ENCODE measurements around the gene RPS6KC1. TPM values are rescaled to one million over a fixed set of nuclear protein-coding genes. Genes with fewer than 3 reads are reported as not detected.

RPS6KC1 gene
- total and polyA plus RNA-seq, 2 donors (not counting 3 experiments of a cell fraction or from before 2014, with no cell fraction given), result 5.1 to 18.6 TPM

DNA sequence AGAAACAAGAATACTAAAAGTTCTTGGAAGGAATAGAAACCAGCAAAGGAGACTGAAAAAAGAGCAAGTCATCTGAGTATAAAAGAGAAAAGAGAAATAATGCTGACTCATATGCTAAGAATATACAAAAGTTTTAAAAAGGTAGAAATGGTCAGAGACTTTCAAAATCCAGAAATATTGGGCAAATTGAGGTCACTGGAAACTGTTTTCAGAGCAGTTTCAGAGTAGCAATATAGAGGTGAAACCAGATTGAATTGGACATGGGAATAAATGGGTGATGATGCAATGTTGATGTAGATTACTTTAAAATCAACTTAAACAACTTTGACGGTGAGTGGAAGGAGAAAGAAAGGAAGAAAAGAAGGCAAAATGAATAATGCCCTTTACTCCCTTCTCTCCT, 1.8 kb upstream of the RPS6KC1 start:
- no peaks in the 10 kb centered on the region for H4K20me1 ChIP-seq (replicated peaks; ENCODE audit: control insufficient read depth, extremely low read depth, insufficient read depth, low read length)
- CTCF ChIA-PET, result no interaction called here
- no peak for TF ChIP-seq MAX (IDR thresholded peaks at IDR 0.05; ENCODE audit: insufficient read depth, insufficient read length)
- TF ChIP-seq POLR2AphosphoS5 (IDR thresholded peaks at IDR 0.05; ENCODE audit: insufficient read depth, low read depth, low read length), result no peak
- no peak for TF ChIP-seq CTCF (IDR thresholded peaks at IDR 0.05; ENCODE audit: extremely low read depth in 1 of 2, insufficient read depth in 1 of 2, low read depth in 1 of 2, low read length in 2 of 2)
- TF ChIP-seq EZH2 (IDR thresholded peaks at IDR 0.05; ENCODE audit: borderline replicate concordance, low read depth, low read length, severe bottlenecking), result no peak
- TF ChIP-seq GATA2 (IDR thresholded peaks at IDR 0.05; ENCODE audit: insufficient read depth, insufficient read length, low read depth, low read length), result no peak
- peaks cover 6% of the 10 kb centered on the region for H3K4me1 ChIP-seq (ENCODE audit: control insufficient read depth, extremely low read depth, insufficient read depth, low read length)
- H3K4me2 ChIP-seq (ENCODE audit: insufficient read depth, low read length), result no peak overlapping the region
- peaks cover 11% of the 10 kb centered on the region for H3K79me2 ChIP-seq (ENCODE audit: control insufficient read depth, insufficient read depth, low read length)
- no peak for DNase-seq (ENCODE audit: low read depth, low spot score)
- BruUV-seq (replicated peaks), result no TSS peak
- dilution Hi-C loops (cut with MboI; ENCODE audit: extremely low pct_ligation_motif_present, low sequenced_read_pairs), result no loop called here
- POLR2A ChIA-PET, result no interaction called here
- no peak overlapping the region for H2AFZ ChIP-seq (ENCODE audit: low read depth, low read length)
- FAIRE-seq, result no peak
- peaks cover 1 to 2% of the 10 kb centered on the region in 2 experiments for H3K27me3 ChIP-seq (ENCODE audit: control insufficient read depth in 2 of 2, insufficient read depth in 2 of 2, low read length in 2 of 2)
- intact Hi-C loops (cut with micrococcal nuclease), result no loop called here
- H3K36me3 ChIP-seq (ENCODE audit: control insufficient read depth in 2 of 2, extremely low read depth in 1 of 2, insufficient read depth in 2 of 2, low read length in 2 of 2), result no peaks in the 10 kb centered on the region
- no peaks in the 10 kb centered on the region for H3K9me3 ChIP-seq (replicated peaks; ENCODE audit: control insufficient read depth, insufficient read depth, low read length)
- H3K4me3 ChIP-seq (replicated peaks in 1 of 3; ENCODE audit: insufficient read depth in 1 of 3, low read depth in 1 of 3, low read length in 3 of 3), result no peak overlapping the region
- no peaks in the 10 kb centered on the region for H3K9me1 ChIP-seq (replicated peaks; ENCODE audit: control insufficient read depth, extremely low read depth, insufficient read depth, low read length)
- H3K9ac ChIP-seq (replicated peaks; ENCODE audit: extremely low read depth, insufficient read depth, low read length), result no peak overlapping the region
- H3K27ac ChIP-seq (ENCODE audit: insufficient read depth, low read depth, low read length), result no peak overlapping the region

- BruUV-seq (replicated peaks), result TSS peak; percentile 91
- Histone ChIP-seq H4K20me1 (replicated peaks; ENCODE audit: control insufficient read depth, extremely low read depth, insufficient read depth, low read length) (no peaks in the 10 kb centered on the region), H3K27ac (ENCODE audit: insufficient read depth, low read depth, low read length) (peak overlapping the region; percentile 22), H3K4me2 (ENCODE audit: insufficient read depth, low read length) (peak overlapping the region; percentile 27), H3K4me1 (ENCODE audit: control insufficient read depth, extremely low read depth, insufficient read depth, low read length) (peaks cover 6% of the 10 kb centered on the region), H3K9ac (replicated peaks; ENCODE audit: extremely low read depth, insufficient read depth, low read length) (peak overlapping the region; percentile 25), H3K27me3 (ENCODE audit: control insufficient read depth in 2 of 2, insufficient read depth in 2 of 2, low read length in 2 of 2) (peaks cover 0 to 1% of the 10 kb centered on the region in 2 experiments), H2AFZ (ENCODE audit: low read depth, low read length) (peak overlapping the region; percentile 93), H3K9me1 (replicated peaks; ENCODE audit: control insufficient read depth, extremely low read depth, insufficient read depth, low read length) (no peaks in the 10 kb centered on the region), H3K79me2 (ENCODE audit: control insufficient read depth, insufficient read depth, low read length) (peaks cover 11% of the 10 kb centered on the region), H3K36me3 (ENCODE audit: control insufficient read depth in 2 of 2, extremely low read depth in 1 of 2, insufficient read depth in 2 of 2, low read length in 2 of 2) (no peaks in the 10 kb centered on the region), H3K4me3 (replicated peaks in 1 of 3; ENCODE audit: insufficient read depth in 1 of 3, low read depth in 1 of 3, low read length in 3 of 3) (peak overlapping the region; percentile 83 to 95 (median 84)), H3K9me3 (replicated peaks; ENCODE audit: control insufficient read depth, insufficient read depth, low read length) (no peaks in the 10 kb centered on the region)
- ChIA-PET POLR2A (no interaction called here), CTCF (no interaction called here)
- FAIRE-seq (no peak), DNase-seq (ENCODE audit: low read depth, low spot score) (no peak)
- no peak for TF ChIP-seq JUN (IDR thresholded peaks at IDR 0.05; ENCODE audit: borderline replicate concordance, insufficient read depth, insufficient read length, low read depth)
- no peak for TF ChIP-seq MYC (IDR thresholded peaks at IDR 0.05; ENCODE audit: low read depth, low read length)
- intact Hi-C loops (cut with micrococcal nuclease), result loop anchor here (1.0 kb wide), 2 partner anchors 35 to 573 kb away; partner anchors contain the start of gene ANGEL2
- dilution Hi-C loops (cut with MboI; ENCODE audit: extremely low pct_ligation_motif_present, low sequenced_read_pairs), result no loop called here
These were observed 305 bp upstream of the RPS6KC1 start for GRCh38 chr1:213050745-213051126.

All from endothelial cell of umbilical vein (primary cell).